NCI-H345 treated with DMSO at 0.1 percent for 48 hours (cell line): Measurements from ENCODE around the gene DIDO1.
"Not testable (repeated sequence)": the region's sequence is repeated elsewhere in the genome, so short reads cannot be mapped to it uniquely, and the experiment has no call there.

ENCODE experiments used
- DNase-seq: peaks from one replicate; lab custom pipeline; 2025; ENCODE audit not compliant: unreplicated experiment; lab: John Stamatoyannopoulos, UW

The DIDO1 gene

GRCh38 chr20:62880935-62881661 is 45.2 kb downstream of the DIDO1 start:
- DNase-seq: no peak

- DNase-seq: no peak
These were observed 46.0 kb downstream of the DIDO1 start for GRCh38 chr20:62880147-62880934.

- no peak for DNase-seq
These were observed 46.8 kb downstream of the DIDO1 start for GRCh38 chr20:62879275-62880146.

DNA sequence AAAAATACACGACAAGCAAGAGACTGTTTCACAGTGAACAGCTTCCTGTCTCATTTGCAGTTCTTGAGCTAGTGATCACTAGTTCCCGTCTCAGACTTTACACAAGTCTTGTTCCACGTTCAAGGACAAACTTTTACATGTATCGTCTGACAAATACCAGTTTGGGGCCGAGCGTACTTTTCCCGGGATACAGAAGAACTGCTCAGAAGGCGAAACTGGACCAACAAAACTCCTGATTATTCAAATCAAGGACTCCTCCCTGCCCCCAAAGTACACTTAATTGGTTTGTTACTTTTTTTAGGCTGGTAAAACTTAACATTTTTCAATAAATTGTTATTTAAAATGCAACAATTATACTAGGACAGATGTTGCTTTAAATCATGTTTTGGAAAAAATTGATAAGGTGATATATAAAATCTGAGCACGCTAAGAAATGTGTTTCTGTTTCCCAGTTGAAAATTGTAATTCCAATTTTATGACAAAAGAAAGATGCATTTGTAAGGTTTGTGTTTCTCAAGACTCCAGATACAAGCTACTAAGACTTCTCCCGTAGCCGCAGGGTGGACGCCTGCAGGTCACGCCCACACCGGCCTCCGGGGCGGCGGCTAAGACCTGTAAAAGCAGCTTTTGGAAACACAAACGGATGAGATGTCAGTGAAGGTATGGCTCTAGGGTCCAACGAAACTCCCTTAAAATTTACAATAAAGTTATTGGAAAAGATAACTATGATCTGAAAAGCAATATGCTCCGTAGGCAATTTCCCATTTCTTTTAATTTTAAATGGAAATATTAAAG is 47.9 kb downstream of the DIDO1 start:
- DNase-seq: no peak

DNA sequence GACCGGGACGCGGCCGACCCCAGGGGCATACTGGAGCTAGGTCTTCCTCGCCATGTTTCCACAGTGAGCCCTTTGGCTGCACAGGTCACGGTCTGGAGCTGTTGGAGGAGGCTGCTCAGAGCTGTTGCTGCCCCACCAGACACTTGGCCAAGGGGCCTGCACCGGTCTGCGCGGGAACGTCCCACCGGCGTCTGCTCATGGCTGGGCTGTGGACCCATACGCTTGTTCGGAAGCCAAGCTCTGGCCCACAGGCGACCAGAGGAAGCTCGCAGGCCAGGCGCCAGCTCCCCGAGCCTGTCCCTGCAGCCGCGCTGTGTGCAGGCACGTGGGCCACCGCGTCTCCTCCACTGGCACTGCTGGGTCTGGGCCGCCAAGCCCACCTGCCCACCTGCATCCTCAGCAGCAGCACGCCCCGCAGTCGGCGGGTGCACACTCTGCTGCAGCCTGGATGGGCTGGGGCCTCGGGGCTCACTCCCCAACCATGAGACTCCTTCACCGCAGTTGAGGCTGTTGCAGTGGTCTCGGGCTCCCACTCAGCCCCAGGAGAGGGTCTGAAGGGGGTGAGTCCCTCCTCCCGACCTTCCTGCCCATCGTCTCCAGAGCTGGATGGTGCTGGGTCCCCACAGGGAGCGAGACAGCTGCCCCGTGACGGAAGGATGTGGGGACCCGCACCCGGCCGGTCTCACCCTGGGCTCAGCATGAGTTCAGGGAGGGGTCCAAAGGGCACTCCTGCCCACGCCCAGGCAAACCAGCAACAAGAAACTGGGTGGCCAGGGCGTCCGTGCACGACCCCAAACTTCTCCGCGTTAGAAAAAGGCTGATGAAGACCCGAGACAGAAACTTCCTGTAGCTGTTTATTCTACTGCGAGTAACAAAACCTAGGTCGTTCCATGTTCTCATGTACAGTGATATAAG is 49.1 kb downstream of the DIDO1 start:
- no peak for DNase-seq

- DNase-seq: no peak
These were observed 49.8 kb downstream of the DIDO1 start for GRCh38 chr20:62876501-62876901.

GRCh38 chr20:62875419-62876361 is 50.6 kb downstream of the DIDO1 start:
- DNase-seq: peak; percentile 42

DNA sequence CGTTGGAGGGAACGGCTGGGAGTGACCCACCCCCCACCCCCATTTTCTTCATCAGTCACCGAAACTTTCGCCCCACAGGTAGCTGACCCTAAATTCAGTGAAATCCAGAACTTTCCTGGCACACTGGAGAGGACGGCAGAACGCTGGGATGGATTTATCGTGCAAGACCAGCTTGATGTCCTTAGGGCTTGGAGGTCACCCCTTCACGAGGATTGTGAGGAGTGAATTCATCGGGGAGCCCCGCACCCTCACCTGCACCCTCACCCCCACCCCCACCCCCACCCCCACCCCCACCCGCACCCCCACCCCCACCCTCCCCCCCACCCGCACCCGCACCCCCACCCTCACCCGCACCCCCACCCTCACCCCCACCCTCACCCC is 51.4 kb downstream of the DIDO1 start:
- DNase-seq: no peak

GRCh38 chr20:62873681-62874031 is 52.6 kb downstream of the DIDO1 start:
- not testable (repeated sequence) for DNase-seq

- no peak for DNase-seq
These were observed 53.0 kb downstream of the DIDO1 start for GRCh38 chr20:62873280-62873679.

DNA sequence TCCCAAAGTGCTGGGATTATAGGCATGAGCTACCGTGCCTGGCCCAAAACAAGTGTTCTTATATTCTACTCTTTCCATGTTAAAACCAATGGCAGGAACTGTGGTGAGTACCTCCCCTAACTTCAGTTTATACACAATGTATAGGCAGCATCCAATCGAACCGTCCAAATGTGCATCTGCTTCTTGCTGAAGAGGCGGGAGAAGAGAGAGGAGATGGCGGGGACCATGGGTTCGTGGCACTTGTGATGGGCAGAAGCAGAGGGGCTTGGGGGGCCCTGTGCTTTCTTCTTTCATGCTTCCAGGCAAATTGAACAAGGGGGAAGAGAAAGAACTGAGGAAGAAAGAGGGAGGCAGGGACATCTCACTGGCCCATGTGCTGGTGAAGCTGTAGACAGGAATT is 53.4 kb downstream of the DIDO1 start:
- DNase-seq: no peak

GRCh38 chr20:62872184-62872847 is 54.0 kb downstream of the DIDO1 start:
- DNase-seq: no peak

DNA sequence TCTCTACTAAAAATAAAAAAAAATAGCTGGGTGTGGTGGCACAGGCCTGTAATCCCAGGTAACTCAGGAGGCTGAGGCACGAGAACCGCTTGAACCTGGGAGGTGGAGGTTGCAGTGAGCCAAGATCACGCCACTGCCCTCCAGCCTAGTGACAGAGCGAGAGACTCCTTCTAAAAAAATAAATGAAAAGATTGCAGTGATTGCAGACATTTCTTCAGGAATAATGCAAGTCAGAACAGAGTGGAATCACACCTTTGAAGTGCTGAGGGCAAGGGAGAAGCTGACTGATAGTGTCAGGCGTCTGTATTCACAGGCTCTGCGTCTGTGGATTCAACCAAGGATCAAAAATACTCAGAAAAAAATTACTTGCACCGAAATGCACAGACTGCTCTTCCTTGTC is 62.1 kb downstream of the DIDO1 start:
- no peak for DNase-seq

DNA sequence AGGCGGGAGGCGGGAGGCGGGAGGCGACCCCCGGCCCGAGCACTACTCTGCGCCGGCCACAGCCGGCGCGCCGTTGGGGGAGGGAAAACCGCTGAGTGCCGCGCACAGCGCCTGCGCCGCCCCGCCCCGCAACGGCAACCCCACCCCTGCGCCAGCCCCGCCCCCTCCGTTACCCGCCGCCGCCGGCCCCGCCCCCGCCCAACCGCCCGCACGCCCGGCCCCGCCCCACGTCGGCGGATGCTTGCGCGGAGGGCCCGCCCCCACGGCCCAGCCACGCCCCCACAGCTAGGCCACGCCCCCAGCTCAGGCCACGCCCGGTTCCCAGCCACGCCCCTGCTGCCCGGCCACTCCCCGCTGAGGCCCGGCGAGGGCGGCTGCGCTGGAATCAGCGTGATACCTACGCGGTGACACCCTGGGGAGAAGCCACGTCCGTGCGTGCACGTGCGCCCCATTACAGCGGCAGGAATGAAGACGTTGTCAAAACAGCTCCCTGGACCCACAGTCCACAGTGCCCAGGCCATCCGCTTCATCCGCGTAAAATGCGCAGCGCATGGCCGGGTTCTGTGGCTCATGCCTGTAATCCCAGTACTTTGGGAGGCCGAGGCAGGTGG is 64.5 kb downstream of the DIDO1 start, which contains the start of gene TCFL5:
Gene TCFL5 (minus strand): TSS at position 97 of the 611 bp plus-strand sequence. CDS start 152 bp downstream, outside the sequence.
- DNase-seq: peak; percentile 57

DNA sequence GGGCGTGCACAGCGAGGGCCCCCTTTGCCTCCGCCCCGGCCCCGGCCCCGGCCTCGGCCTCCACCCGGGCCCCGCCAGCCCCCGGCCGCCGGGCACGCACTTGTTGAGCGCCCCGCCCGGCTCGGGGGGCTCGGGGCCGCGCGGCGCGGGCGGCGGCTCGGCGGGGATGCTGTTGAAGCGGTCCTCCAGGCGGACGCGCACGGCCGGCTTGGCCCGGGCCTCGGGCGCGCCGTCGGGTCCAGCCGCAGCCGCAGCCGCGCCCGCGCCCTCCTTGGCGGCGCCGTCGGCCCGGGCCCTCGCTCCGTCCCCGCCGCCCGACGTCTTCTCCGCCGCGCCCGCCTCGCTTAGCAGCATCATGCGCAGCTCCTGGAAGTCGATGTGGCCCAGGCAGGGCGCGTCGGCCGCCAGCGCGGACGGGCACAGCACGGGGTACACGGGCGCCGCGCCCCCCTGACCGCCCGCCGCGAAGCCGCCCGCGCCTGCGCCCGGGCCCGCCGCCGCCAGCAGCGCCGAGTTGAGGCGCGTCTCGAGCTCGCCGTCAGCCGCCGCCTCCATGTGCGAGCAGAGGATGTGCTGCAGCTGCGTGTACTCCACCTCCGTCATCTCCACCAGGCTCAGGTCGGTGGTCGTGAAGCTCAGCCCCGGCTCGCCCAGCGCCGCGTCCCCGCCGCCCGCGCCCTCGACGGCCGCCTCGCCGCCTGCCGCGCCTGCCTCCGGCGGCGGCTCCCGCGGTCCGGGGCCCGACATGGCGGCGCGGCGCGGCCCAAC is 65.2 kb downstream of the DIDO1 start:
- DNase-seq: no peak

DNA sequence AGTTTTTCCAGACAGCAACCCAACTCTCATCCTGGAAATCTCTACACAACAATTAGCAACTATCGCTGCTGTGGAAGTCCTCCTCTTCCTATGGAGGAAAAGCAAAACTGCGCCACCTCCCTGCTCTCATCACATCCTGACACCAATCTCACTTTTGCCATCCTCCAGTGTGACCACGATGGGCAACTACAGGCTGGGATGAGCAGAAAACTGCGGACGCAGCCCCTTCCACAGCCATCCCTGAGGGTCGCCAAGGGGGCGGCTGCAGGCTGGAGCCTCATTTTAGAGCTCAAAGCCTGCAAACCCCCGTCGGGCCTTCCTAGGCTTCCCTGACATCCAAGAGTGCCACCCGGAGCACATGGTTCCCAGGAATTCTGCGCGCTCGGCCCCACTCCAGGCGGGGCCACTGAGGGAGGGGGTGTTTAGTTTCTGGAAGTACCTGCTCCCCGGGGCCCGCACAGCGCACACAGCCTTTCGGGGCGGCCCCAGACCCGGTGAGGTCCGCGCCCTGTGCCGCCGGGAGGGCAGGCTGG is 65.8 kb downstream of the DIDO1 start:
- no peak for DNase-seq

DNA sequence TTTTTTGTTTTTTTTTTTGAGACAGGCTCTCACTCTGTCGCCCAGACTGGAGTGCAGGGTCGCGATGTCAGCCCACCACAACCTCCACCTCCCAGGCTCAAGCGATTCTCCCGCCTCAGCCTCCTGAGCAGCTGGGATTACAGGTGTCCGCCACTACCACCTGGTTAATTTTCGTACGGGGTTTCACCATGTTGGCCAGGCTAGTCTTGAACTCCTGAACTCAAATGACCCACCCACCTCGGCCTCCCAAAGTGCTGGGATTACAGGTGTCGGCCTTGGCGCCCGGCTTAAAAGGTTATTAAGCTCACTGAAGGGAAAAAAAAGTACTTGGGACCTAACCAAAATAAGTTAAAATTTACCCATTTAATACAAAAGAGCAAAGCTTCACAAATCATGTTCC is 66.6 kb downstream of the DIDO1 start:
- no peak for DNase-seq
